Gastrocnemius medialis (tissue), 4 donors: ENCODE measurements around the gene ITGA3. TPM values are rescaled to one million over a fixed set of nuclear protein-coding genes. Genes with fewer than 3 reads are reported as not detected.

Experiments used
- ATAC-seq, 2 donors: fragments of 150-250 bp; one replicate each; pipeline ENCODE4 v1.9.1; 2016
- DNase-seq, 2 donors: peaks; one replicate each; pipeline ENCODE4 v3.0.0-alpha.2; 2019
- H3K27ac ChIP-seq, 4 donors: fragments of 200-600 bp; sonication (generic); 1 replicate in 1 of 4; 2 replicates in 3 of 4; pipeline ENCODE4 v1.5.1; 2016 to 2018; ENCODE audit warnings: mild to moderate bottlenecking in 2 of 4, moderate library complexity in 1 of 4
- H3K27me3 ChIP-seq, 3 donors: fragments of 200-600 bp; sonication (generic) in 2 of 3; 1 replicate in 1 of 3; 2 replicates in 2 of 3; pipeline versions ENCODE4 v1.5.1 to v1.6.0; 2016 to 2019; ENCODE audit warnings: mild to moderate bottlenecking in 1 of 3, moderate library complexity in 1 of 3
- H3K36me3 ChIP-seq, 2 donors: fragments of 200-600 bp; sonication (generic) in 1 of 2; one replicate each; pipeline ENCODE4 v1.5.1; 2017 to 2018
- H3K4me1 ChIP-seq, 2 donors: fragments of 200-600 bp; sonication (generic) in 1 of 2; one replicate each; pipeline ENCODE4 v1.5.1; 2016 to 2017; ENCODE audit warnings: mild to moderate bottlenecking in 2 of 2
- H3K4me3 ChIP-seq, 4 donors: fragments of 200-600 bp; sonication (generic) in 3 of 4; 1 replicate in 1 of 4; 2 replicates in 3 of 4; pipeline ENCODE4 v1.5.1; 2016 to 2019; ENCODE audit warnings: mild to moderate bottlenecking in 2 of 4
- H3K9me3 ChIP-seq, 3 donors: fragments of 200-600 bp; sonication (generic) in 2 of 3; 1 replicate in 1 of 3; 2 replicates in 2 of 3; pipeline ENCODE4 v1.5.1; 2016 to 2019
- POLR2A ChIP-seq, 2 donors: fragments of 450-650 bp; IDR thresholded peaks; one replicate each; pipeline ENCODE4 v1.6.1; 2017; ENCODE audit warnings: antibody characterized with exemption in 2 of 2, mild to moderate bottlenecking in 2 of 2, moderate library complexity in 2 of 2
- in situ Hi-C, 4 donors: fragments of 200-750 bp; cut with MboI; loops; one replicate each; pipeline versions ENCODE4 v1.15.0 to v1.8.0; 2017; ENCODE audit warnings: low sequenced_read_pairs in 4 of 4
- intact Hi-C: fragments of 100-400 bp; cut with DNase I; formaldehyde crosslinking; loops from one replicate; pipeline ENCODE4 v1.15.1; 2023; ENCODE audit warnings: low total_unique reads
- total RNA-seq, 4 donors: library from RNA; depleted of rRNA; stranded (reverse); fragments of >200 nt; gene quantifications; one replicate each; pipeline versions ENCODE4 v1.1.0 to v1.2.3, GENCODE V29; 2016
- TF ChIP-seq, protein P1 (sequence below), 5 experiments: fragments of 450-650 bp in 3 of 5; fragments of 200-600 bp in 2 of 5; sonication (generic) in 2 of 5; IDR thresholded peaks in 4 of 5; conservative IDR thresholded peaks in 1 of 5; 1 replicate in 4 of 5; 2 replicates in 1 of 5; pipeline ENCODE4 v1.5.1; 2016 to 2019; ENCODE audit warnings: antibody characterized with exemption in 5 of 5, mild to moderate bottlenecking in 3 of 5, moderate library complexity in 3 of 5

The ITGA3 gene
- total RNA-seq, 4 donors from 2014 or later: 5.1 to 25.9 (median 18.4) TPM

GRCh38 chr17:50052241-50052796 lies 3.6 kb upstream of the ITGA3 start:
- peaks cover 16 to 23% of the 10 kb centered on the region in 2 donors for H3K4me1 ChIP-seq
- no peak overlapping the region for H3K27ac ChIP-seq
- TF ChIP-seq, protein P1, sequence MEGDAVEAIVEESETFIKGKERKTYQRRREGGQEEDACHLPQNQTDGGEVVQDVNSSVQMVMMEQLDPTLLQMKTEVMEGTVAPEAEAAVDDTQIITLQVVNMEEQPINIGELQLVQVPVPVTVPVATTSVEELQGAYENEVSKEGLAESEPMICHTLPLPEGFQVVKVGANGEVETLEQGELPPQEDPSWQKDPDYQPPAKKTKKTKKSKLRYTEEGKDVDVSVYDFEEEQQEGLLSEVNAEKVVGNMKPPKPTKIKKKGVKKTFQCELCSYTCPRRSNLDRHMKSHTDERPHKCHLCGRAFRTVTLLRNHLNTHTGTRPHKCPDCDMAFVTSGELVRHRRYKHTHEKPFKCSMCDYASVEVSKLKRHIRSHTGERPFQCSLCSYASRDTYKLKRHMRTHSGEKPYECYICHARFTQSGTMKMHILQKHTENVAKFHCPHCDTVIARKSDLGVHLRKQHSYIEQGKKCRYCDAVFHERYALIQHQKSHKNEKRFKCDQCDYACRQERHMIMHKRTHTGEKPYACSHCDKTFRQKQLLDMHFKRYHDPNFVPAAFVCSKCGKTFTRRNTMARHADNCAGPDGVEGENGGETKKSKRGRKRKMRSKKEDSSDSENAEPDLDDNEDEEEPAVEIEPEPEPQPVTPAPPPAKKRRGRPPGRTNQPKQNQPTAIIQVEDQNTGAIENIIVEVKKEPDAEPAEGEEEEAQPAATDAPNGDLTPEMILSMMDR (IDR thresholded peaks at IDR 0.05 in 4 of 5, conservative IDR thresholded peaks at IDR 0.05 in 1 of 5): no peak
- no peak for TF ChIP-seq POLR2A (IDR thresholded peaks at IDR 0.05)
- intact Hi-C loops: no loop called here
- no peaks in the 10 kb centered on the region for H3K9me3 ChIP-seq
- H3K4me3 ChIP-seq: no peak overlapping the region
- ATAC-seq (no peak), DNase-seq (no peak)
- in situ Hi-C loops: no loop called here
- H3K27me3 ChIP-seq: no peaks in the 10 kb centered on the region
- no peaks in the 10 kb centered on the region for H3K36me3 ChIP-seq

DNA sequence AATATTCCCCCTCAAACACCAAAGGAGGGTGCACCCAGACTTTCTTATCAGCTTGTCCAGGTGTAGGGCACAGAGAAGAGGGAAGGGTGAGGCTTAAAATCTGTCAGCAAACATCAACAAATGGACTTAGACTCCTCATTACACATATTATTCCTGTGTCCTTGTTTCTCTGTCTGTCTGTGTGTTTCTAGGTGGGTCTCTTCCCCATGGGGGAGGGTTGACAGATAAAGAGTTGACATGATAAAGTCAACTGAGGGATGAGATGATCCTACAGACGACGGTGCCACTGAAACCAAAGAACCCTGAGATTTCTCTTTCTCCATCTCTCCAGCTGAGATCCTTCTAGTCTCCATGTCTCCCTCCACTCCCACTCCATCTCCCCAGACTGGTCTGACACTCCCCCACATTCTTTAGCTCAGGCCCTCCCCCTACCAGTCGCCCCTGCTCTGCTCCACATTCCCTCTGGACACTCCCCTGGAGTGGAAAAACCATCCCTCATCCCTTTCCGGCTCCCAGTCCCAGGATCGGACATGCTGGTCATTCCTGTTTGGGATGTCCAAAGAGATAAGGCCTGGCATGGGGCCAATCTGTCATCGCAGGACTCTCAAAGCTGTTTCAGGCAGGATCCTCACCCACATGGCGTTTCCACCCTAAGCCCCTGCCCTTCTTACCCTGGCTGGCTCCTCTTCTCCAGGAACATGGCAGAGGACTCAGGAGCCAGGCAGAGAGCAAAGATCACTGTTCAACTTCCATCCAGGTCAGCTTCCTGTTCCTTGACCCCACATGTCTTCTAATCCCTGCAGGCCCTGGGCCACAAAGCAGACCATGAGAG lies 2.9 kb upstream of the ITGA3 start:
- Histone ChIP-seq H3K27me3 (no peaks in the 10 kb centered on the region), H3K4me1 (peaks cover 24% of the 10 kb centered on the region in 2 donors), H3K9me3 (no peaks in the 10 kb centered on the region), H3K27ac (peak overlapping the region in 1 of 4 donors; percentile 22), H3K4me3 (no peak overlapping the region), H3K36me3 (no peaks in the 10 kb centered on the region)
- in situ Hi-C loops: no loop called here
- intact Hi-C loops: no loop called here
- ATAC-seq (no peak), DNase-seq (no peak)
- TF ChIP-seq, protein P1 (IDR thresholded peaks at IDR 0.05 in 4 of 5, conservative IDR thresholded peaks at IDR 0.05 in 1 of 5): no peak
- no peak for TF ChIP-seq POLR2A (IDR thresholded peaks at IDR 0.05)

- in situ Hi-C loops (no loop called here), intact Hi-C loops (no loop called here)
Measured at GRCh38 chr17:50053654-50053960, 2.3 kb upstream of the ITGA3 start.

GRCh38 chr17:50055055-50055425 lies 870 bp upstream of the ITGA3 start:
- no peaks in the 10 kb centered on the region for H3K27me3 ChIP-seq
- DNase-seq (no peak), ATAC-seq (peak in 1 of 2 donors; percentile 7)
- H3K4me1 ChIP-seq: peaks cover 41 to 44% of the 10 kb centered on the region in 2 donors
- H3K4me3 ChIP-seq: peak overlapping the region; percentile 71 to 96 (median 82)
- no peaks in the 10 kb centered on the region for H3K9me3 ChIP-seq
- in situ Hi-C loops: no loop called here
- intact Hi-C loops: loop anchor here (2.0 kb wide), 1 partner anchor 40 kb away; the partner anchor contains the start of gene PDK2
- TF ChIP-seq POLR2A (IDR thresholded peaks at IDR 0.05): peak in 1 of 2 donors; percentile 49
- TF ChIP-seq, protein P1 (IDR thresholded peaks at IDR 0.05 in 4 of 5, conservative IDR thresholded peaks at IDR 0.05 in 1 of 5): no peak
- H3K27ac ChIP-seq: peak overlapping the region; percentile 86 to 96 (median 92)
- no peaks in the 10 kb centered on the region for H3K36me3 ChIP-seq

More at GRCh38 chr17:50053654-50053960, 2.3 kb upstream of the ITGA3 start:
- Histone ChIP-seq H3K4me3 (no peak overlapping the region), H3K27ac (peak overlapping the region in 1 of 4 donors; percentile 22), H3K36me3 (no peaks in the 10 kb centered on the region), H3K27me3 (no peaks in the 10 kb centered on the region), H3K4me1 (peaks cover 27 to 29% of the 10 kb centered on the region in 2 donors), H3K9me3 (no peaks in the 10 kb centered on the region)
- no peak for DNase-seq
- TF ChIP-seq, protein P1 (IDR thresholded peaks at IDR 0.05 in 4 of 5, conservative IDR thresholded peaks at IDR 0.05 in 1 of 5): no peak
- TF ChIP-seq POLR2A (IDR thresholded peaks at IDR 0.05): no peak
- no peak for ATAC-seq
